ENCODE data around the gene RASSF4. TPM values are rescaled to one million over a fixed set of nuclear protein-coding genes. Genes with fewer than 3 reads are reported as not detected.
A peak's percentile ranks its signal among the peaks of the same experiment; 100 is the strongest.

Gene RASSF4
- total RNA-seq, 1 experiment from 2014 or later, result 9.1 TPM

DNA sequence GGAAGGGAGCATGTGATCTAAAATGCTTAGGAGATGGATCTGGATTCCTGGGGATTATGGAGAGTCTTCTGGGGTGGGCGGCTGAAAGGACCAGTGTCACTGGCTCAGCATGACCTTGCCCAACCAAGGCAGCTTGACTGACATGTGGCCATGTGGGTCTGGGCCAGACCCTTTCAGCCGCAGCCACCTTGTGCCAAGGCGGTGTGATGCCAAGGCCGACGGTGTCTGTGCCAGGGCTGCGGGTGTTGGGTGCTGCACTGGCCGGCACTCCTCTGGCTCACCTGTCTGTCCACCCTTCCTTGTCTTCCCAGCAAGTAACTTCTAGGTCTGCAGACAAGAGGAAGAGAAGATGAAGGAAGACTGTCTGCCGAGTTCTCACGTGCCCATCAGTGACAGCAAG lies 10.3 kb downstream of the RASSF4 start:
- Histone ChIP-seq H3K36me3 (replicated peaks; ENCODE audit: control insufficient read depth, insufficient read depth, low read length) (peaks cover 2% of the 10 kb centered on the region), H3K4me3 (ENCODE audit: insufficient read depth, low read depth, low read length) (no peak overlapping the region)

DNA sequence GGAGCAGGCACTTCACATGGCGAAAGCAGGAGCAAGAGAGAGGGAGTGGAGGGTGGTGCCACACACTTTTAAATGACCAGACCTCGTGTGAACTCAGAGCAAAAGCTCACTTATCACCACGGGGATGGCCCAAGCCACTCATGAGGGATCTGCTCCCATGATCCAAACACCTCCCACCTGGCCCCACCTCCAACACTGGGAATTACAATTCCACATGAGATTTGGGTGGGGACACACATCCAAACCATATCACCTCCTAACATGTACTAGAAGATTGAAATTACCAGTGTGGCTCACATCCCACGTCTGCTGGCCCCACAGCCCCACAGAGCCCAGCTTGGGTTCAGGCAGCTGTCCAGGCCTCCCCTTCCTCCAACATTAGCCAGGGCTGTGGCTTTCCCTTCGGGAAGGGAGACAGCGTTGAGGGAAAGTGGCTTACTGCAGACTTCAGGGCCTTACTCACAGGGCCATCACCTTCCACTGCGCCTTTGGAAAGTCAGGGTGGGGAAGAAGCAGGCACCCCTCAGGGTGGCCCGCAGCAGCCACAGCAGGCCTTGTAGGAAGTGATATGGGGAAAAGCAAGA lies 11.3 kb downstream of the RASSF4 start:
- Histone ChIP-seq H3K36me3 (replicated peaks; ENCODE audit: control insufficient read depth, insufficient read depth, low read length) (peaks cover 2% of the 10 kb centered on the region), H3K27me3 (ENCODE audit: control insufficient read depth, insufficient read depth, low read length) (no peaks in the 10 kb centered on the region), H3K4me3 (ENCODE audit: insufficient read depth, low read depth, low read length) (no peak overlapping the region)
- DNase-seq, result peak; percentile 12

More for the DNA sequence above, 10.3 kb downstream of the RASSF4 start:
- peak; percentile 8 for DNase-seq
- H3K27me3 ChIP-seq (ENCODE audit: control insufficient read depth, insufficient read depth, low read length), result no peaks in the 10 kb centered on the region

DNA sequence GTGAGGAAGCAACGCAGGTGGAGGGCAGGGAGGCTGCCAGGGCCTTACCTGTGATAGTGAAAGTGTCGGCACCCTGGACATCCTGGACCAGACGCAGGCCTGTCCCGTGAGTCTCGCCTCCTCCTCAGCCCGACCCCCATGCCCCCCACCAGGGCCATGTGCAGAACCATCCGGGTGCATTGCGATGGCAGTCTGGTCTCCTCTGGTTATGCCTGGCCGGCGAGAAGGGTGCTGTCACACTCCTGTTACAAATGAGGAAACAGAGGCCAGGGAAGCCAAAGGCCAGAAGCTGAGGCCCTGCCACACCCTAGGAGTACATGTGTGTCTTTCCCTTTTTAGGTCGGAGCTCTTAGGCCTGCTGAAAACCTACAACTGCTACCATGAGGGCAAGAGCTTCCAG lies 11.8 kb downstream of the RASSF4 start:
- DNase-seq, result peak; percentile 14
- no peaks in the 10 kb centered on the region for H3K27me3 ChIP-seq (ENCODE audit: control insufficient read depth, insufficient read depth, low read length)
- peaks cover 2% of the 10 kb centered on the region for H3K36me3 ChIP-seq (replicated peaks; ENCODE audit: control insufficient read depth, insufficient read depth, low read length)
- H3K4me3 ChIP-seq (ENCODE audit: insufficient read depth, low read depth, low read length), result no peak overlapping the region

DNA sequence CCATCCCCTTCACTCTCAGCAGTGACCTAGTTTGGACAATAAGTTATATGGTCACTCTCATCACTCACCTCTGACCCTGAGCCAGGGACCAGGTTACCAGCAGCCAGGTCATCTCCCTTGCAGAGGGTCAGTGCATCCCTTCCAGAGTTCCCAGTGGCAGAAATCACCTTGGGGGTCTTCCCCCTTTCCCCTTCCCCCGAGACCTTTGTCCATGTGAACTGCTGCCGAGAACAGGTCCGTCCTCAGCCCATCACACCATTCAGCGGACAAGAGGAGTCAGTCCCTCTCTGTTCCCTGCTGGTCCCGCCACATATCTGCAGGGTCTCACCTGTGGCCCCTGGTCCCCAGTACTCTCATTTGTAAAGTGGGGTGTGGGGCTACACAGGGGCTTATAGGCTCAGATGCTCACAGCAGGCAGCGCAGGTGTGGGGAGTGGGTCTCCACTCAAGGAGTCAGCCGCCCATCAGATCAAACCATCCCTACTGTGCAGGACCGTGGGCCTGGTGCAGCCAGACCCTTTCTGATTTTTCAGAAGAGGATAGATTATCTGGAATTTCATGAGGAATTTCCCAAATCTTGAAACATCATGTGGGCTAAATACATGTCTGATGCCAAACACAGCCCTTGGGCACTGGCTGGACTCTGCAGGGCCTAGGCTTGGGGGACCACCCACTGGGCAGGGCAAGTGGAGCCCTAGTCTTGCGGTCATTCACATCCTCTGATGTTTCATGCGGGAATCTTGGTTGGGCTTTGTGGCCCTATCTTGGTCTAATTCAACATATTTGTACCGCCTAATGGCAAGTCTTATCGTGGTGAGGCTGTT lies 12.5 kb downstream of the RASSF4 start:
- H3K27me3 ChIP-seq (ENCODE audit: control insufficient read depth, insufficient read depth, low read length), result no peaks in the 10 kb centered on the region
- H3K4me3 ChIP-seq (ENCODE audit: insufficient read depth, low read depth, low read length), result no peak overlapping the region
- peaks cover 2% of the 10 kb centered on the region for H3K36me3 ChIP-seq (replicated peaks; ENCODE audit: control insufficient read depth, insufficient read depth, low read length)
- DNase-seq, result peak; percentile 10

DNA sequence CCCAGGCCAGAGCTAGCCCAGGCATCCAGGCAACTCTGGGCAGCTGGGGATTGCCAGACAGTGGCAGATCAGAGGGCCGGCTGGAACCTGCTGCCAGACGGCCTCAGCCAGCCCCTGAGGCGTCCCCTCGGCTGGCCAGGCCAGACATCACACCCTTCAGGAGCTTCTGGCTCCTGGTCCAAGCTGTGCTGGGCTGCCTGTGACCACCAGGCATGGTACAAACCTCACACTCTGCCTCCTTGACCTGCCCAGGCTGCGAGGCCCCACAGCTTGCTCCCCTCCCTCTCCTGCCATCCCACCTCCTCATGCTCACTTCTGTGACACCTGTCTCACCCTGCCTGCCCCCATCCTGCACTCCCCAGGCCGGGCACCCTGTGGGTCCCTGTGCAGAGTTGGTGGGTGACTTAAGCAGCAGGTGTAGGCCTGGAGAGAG lies 13.3 kb downstream of the RASSF4 start:
- Histone ChIP-seq H3K4me3 (ENCODE audit: insufficient read depth, low read depth, low read length) (no peak overlapping the region), H3K36me3 (replicated peaks; ENCODE audit: control insufficient read depth, insufficient read depth, low read length) (peaks cover 2% of the 10 kb centered on the region)

DNA sequence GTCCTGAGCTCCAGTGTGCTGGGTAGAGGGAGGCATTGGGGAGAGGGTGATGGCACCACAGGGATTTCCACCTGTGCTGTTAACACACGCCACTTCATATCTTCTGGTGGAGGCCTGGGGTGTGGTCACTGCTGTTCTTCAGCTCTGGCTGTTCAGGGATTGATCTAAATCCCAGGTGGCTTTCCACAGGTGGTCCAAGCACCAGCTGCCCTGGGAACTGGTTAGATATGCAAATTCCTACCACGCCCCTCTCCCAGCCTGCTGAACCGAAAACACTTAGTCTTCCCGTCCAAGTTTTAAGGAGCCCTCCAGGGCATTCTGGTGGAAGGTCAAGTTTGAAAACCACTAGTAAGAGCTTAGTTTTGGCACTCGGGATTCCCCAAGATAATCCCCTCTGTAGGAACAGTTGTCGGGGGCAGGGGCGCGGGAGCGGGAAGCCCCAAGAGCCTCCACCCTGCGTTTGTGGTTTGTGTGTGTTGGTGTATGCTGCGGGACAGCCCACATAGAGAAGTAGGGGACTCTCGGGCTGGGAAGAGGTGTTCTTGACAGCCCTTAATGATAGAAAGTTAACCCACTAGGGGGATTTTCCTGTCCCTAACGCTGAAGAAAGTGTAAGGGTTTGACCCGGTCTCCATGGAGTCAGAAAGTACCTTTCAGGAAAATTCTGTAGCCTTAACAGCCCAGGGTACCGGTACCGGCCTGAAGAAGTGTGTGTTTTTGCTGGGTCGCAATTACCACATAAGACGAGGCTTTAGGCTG lies 13.9 kb downstream of the RASSF4 start:
- peak; percentile 71 for DNase-seq
- H3K27me3 ChIP-seq (ENCODE audit: control insufficient read depth, insufficient read depth, low read length), result no peaks in the 10 kb centered on the region
- peaks cover 2% of the 10 kb centered on the region for H3K36me3 ChIP-seq (replicated peaks; ENCODE audit: control insufficient read depth, insufficient read depth, low read length)
- no peak overlapping the region for H3K4me3 ChIP-seq (ENCODE audit: insufficient read depth, low read depth, low read length)

More for the DNA sequence above, 13.3 kb downstream of the RASSF4 start:
- H3K27me3 ChIP-seq (ENCODE audit: control insufficient read depth, insufficient read depth, low read length), result no peaks in the 10 kb centered on the region
- DNase-seq, result peak; percentile 21

DNA sequence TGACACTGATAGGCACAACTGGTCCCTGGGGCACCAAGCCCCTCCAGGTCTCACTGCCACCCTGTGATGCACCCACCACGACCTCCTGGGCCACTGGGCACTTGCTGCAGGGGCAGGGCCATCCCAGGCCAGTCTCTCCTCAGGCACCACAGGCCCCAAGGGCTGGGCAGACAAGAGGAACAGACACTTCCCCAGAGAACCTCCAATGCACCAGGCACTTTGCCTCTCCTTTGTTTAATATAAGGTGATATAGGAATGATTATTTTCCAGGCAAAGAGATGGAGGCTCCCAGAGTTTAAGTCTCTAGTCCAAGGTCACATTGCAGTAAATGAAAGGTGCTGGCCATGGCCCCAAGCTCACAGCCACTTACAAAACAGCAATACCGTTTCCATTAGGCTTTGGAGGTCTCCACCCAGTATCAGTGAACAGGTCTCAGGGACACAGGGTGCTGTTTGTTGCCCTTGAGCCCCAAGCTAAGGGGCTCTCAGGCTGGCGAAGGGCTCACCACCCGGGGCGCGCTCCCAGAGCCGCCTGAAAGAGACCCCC lies 14.6 kb downstream of the RASSF4 start:
- no peak for DNase-seq
- Histone ChIP-seq H3K4me3 (ENCODE audit: insufficient read depth, low read depth, low read length) (peak overlapping the region; percentile 37), H3K36me3 (replicated peaks; ENCODE audit: control insufficient read depth, insufficient read depth, low read length) (peaks cover 2% of the 10 kb centered on the region), H3K27me3 (ENCODE audit: control insufficient read depth, insufficient read depth, low read length) (no peaks in the 10 kb centered on the region)

DNA sequence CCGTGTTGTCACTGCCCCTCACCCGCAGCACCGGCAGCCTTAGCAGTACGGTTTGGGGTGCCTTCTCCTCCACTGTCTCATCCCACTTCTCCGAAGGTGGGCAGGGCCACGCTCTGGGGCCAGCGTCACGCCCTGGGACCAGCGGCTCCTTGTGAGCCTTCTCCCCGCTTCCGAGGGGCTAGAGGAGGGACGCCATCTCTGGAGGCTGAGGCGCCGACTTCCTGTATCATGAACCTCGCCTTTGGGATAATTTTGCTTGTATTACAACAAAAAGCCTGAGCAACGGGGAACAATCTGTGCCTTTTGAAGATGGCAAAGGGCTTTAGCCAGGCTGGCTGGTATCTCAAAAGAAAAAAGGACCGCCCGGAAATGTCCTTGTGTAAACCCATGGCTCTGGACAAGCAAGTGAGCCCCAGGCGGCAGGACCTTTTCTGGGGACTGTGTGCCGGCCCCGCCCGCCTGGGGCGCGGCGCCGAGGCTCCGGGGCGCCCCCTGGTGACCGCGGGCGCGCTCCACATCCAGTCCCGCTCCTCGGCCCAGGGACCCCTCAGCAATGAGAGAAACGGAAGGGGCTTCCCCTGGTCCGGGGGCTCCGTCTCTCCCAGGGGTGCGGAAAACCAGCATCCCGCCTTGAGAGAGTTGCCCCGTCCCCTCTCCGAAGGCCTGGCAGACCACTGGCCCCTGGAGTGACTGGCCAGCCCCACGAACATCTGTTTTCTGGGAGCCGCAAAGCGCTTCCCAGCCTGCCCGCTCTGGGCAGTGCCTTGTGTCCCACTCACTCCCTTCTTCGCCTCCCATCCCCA lies 15.2 kb downstream of the RASSF4 start:
- Histone ChIP-seq H3K4me3 (ENCODE audit: insufficient read depth, low read depth, low read length) (peak overlapping the region; percentile 51), H3K36me3 (replicated peaks; ENCODE audit: control insufficient read depth, insufficient read depth, low read length) (peaks cover 2% of the 10 kb centered on the region), H3K27me3 (ENCODE audit: control insufficient read depth, insufficient read depth, low read length) (no peaks in the 10 kb centered on the region)
- peak; percentile 94 for DNase-seq

DNA sequence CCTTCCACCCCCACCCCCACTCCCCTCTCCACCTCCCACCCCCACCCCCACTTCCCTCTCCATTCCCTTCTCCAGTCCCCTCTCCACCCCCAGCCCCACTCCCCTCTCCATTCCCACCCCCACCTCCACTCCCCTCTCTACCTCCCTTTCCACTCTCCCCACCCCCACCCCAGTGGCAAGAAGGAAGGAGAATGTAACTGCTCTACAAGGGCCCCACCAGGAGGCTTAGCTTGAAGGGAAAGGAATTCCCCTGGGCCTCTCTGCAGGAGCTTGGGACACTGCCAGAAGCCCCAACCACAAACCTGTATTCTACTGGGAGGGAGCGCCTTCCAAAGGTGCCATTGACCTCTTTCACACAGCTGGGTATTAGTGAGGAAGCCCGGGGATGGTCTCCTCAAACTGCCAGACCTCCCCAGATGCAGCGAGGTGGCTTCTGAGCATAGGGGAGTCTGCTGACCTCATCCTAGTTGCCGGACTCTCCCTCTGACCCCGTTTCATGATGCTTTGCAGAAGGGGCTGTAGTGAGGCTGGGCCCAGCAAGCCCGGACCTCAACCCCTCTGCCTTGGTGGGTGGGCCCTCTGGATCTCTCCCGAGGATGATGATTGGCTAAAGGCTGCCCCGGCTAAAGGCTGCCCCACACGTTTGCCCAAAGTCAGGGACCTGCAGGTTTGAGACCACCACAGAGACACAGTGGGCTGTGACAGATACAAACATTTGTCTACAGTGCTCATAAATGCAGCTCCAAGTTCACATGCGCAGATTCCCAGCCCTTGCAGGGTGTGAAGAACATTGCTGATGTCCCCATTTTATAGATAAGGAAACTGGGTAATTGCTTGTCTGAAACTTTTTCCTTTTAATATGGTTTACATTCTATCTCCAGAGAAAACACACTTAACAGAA lies 16.1 kb downstream of the RASSF4 start:
- peak; percentile 84 for DNase-seq
- H3K4me3 ChIP-seq (ENCODE audit: insufficient read depth, low read depth, low read length), result peak overlapping the region; percentile 51

DNA sequence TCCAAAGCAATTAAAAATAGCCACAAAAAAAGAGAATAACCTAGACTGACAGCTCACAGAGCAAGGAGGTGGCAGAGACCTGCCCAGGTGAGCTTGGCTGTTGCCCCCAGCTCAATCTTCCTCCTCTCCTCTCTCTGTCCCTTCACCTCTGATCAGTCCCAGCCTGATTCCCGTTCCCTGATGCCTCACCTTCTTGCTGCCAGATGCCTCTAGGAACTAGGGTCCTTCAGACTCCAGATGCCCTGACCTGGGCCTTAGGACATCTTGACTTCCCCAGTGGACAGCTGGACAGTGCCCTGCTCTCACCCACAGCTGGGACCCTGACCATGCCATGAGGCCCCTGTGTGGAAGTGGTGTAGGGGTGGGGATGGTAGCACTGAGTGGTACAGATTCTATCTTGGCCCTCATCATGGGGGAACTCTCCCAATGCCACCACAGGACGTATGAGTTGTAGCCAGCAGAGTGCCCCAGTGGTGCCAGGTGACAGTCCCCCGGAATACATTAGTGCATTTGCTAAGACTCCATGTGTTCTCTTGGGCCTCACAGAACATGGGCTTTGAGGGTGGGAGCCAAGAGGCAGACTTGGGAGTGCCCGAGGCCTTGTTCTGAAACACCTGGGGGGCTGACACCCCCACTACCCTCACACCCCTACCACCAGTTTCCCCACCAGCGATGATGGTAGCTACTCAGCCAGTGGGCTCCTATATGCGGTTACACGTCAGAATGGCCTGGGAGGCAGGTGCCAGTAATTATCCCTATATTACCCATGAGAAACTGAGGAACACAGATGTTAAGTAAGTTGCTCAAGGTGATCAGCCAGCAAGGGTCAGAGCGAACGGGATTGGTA lies 17.0 kb downstream of the RASSF4 start:
- Histone ChIP-seq H3K4me3 (ENCODE audit: insufficient read depth, low read depth, low read length) (no peak overlapping the region), H3K36me3 (replicated peaks; ENCODE audit: control insufficient read depth, insufficient read depth, low read length) (peaks cover 1% of the 10 kb centered on the region), H3K27me3 (ENCODE audit: control insufficient read depth, insufficient read depth, low read length) (no peaks in the 10 kb centered on the region; the same call in 1 of the 2 replicates)
- DNase-seq, result no peak

More for the DNA sequence above, 16.1 kb downstream of the RASSF4 start:
- H3K27me3 ChIP-seq (ENCODE audit: control insufficient read depth, insufficient read depth, low read length), result no peaks in the 10 kb centered on the region; the same call in 1 of the 2 replicates
- peaks cover 2% of the 10 kb centered on the region for H3K36me3 ChIP-seq (replicated peaks; ENCODE audit: control insufficient read depth, insufficient read depth, low read length)

DNA sequence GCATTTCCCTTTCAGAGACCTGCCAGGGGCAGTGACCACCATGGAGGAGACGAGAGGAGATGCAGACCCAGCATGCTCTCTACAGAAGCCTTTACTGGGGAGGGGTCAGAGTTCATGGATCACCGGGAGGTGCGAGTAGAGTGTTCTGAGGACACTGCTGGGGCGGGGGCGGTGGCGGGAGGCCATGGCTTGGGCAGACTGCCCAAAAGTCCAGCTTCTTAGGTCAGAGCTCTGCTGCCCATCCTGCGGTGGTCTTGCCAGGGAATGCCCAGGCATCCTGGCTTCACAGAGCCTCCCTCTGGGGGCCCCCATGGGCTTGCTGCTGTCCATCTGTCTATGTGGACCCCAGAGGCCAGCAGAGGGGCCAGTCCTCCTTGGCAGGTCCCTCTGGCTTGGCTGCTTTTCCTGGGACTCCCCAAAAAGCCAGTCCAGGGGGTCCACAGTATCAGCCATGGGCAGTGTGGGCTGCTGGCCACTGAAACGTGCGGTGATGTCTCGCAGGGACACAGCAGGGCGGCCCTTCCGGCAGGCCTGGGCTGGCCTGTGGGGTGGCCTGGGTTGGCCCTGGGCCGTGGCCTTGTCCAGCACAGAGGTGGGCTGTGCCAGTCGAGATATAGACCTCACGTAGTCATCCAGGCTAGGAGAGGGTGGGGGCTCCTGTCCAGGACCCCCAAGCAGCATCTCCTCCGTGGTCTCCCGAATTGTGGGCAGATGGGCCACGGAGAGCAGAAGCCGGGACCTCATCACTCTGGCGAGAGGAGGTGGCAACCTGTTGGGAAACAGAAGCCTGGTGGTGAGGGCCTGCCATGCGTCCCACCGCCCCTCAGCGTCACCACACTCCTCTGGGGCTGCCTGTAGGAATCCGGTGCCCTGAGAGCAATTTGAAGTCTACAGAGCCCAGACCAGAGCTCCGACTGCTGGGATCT lies 17.9 kb downstream of the RASSF4 start:
- DNase-seq, result no peak
- Histone ChIP-seq H3K27me3 (ENCODE audit: control insufficient read depth, insufficient read depth, low read length) (no peaks in the 10 kb centered on the region; the same call in 1 of the 2 replicates), H3K36me3 (replicated peaks; ENCODE audit: control insufficient read depth, insufficient read depth, low read length) (no peaks in the 10 kb centered on the region; the same call in 1 of the 2 replicates), H3K4me3 (ENCODE audit: insufficient read depth, low read depth, low read length) (no peak overlapping the region)

DNA sequence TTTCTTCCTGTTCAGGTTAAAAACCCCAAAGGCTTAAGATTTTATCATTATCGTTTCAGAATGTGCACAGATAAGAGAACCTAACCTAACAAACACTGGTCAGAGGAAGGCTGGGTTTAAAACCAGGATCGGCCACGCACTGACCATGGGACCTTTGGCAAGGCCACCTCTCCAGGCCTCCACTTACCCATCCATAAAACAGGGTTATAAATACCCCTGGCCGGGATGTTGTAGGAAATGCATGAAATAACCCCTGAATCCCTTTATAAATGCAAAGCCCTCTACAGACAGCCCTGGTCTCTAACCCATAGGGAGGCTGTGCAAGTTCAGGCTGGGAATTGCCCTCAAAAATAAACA lies 18.6 kb downstream of the RASSF4 start:
- no peak for DNase-seq
- no peaks in the 10 kb centered on the region; the same call in 1 of the 2 replicates for H3K36me3 ChIP-seq (replicated peaks; ENCODE audit: control insufficient read depth, insufficient read depth, low read length)
- H3K27me3 ChIP-seq (ENCODE audit: control insufficient read depth, insufficient read depth, low read length), result no peaks in the 10 kb centered on the region; the same call in 1 of the 2 replicates
- no peak overlapping the region for H3K4me3 ChIP-seq (ENCODE audit: insufficient read depth, low read depth, low read length)

Data from H7 (cell line).